NCI-H2081 (cell line): ENCODE results near the gene NOTCH2NLA.
"Not testable (repeated sequence)": the region's sequence is repeated elsewhere in the genome, so short reads cannot be mapped to it uniquely, and the experiment has no call there.

Source experiments
- DNase-seq, 2 experiments: peaks; one replicate each; lab custom pipeline; 2025; lab: John Stamatoyannopoulos, UW

The NOTCH2NLA gene

DNA sequence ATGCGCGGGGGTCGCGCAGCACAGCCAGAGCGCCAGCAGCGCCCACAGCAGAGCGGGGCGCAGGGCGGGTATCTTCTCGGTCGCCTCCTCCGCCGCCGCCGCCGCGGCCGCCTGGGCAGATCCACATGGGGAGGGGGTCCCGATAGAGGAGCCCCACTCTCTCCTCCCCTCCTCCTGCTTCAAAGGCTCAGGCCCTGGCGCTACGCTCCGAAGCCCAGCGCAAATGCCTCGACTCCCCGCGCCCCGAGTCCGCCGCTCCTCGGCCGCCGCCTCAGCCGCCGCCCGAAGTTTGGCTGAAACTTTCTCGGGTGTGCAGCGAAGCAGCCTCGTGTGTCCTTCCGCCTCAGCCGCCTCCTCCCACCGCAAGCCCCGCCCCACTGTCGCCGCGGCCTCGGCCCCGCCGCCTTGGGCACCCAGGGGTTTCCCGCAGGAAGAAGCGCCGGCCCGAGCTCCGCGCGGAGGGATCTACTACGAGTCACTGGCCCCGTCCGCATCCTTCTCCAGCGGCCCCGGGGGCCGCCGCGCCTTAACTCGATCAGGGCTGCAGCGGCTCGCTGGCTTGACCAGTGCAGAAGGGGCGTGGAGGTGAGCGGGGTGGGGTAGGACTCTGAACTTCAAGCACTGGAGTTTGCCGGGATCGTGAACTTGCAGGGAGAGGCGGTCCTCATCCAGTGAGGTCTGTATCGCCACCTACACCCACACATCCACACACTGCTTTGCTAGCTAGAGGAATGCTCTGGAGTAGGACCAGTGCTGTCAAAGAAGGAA, at the start of gene NOTCH2NLA:
TSS of gene NOTCH2NLA (minus strand) at position 312 of the 768 bp plus-strand sequence. CDS start 39,684 bp downstream, outside the sequence.
- not testable (repeated sequence) for DNase-seq

DNA sequence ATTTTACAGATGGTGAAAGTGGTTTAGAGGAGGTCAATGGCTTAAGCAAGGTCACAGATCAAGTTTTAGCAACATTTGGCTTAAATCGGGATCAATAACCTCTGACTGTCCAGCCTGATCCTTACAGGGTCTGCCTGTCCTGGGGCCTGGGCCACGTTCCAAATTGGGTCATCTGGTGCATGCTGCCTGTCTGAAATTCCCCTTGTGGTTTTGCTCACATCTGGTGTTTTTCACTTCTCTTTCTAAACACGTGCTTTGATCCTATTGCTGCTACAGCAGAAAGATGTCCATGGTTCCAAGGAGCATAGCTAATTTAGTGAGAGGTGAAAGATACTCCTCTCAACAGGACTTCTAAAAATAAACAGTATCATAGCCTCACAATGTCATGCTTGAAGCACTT, 49.5 kb upstream of the NOTCH2NLA start:
- not testable (repeated sequence) for DNase-seq

DNA sequence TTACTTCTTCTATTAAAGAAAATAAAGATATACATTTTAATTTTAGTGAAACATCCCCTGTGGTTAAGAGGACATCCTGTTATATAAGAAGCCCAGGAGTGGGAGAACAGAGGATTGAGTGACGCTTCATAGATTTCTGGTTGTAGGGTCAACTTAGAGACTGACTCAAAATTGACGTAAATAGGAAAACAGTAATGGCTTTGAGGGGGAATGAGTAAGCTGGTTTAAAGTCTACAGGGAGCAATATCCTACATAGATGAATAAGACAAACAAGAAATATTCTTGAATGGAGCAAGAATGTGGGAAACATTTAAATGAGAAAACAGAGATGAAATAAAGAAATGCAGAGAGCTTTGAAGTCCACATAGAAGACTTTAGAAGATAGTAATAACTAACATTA, 48.3 kb upstream of the NOTCH2NLA start:
- DNase-seq = not testable (repeated sequence)

DNA sequence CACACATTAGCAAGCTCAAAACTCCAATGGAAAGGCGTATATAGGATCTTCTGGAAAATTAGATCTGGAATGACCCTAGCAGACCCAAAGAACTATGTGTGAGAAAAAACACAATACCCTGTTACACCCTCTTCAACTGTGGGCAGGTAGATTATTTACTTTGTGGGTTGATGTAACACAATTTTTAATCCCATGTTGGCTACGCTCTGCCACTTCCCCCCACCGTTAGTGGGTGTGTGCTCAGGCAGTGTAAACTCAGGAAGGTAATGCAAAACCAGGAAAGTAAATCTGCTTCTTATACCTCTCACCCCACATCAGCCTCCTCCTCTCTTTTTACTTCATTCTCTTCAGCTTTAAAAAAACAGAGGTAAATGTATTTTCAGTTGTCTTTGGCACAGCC, 45.3 kb upstream of the NOTCH2NLA start:
- not testable (repeated sequence) for DNase-seq

DNA sequence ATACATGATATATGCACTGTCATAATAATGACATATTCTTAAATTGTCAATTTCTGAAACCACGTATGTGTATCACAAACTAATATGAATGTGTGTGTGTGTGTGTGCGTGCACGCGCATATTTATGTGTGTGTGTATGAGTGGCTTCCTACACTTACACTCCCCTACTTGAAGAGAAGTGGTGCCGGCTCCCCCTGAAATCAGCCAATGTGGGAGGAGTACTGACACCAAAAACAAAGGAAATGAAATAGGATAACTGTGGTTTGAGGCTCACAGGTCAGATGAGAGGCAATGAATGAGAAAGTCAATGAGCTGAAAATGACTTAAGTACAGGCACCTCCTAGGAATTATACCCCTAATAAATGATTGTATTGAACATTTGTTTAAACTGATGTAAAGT, 44.4 kb upstream of the NOTCH2NLA start:
- not testable (repeated sequence) for DNase-seq

DNA sequence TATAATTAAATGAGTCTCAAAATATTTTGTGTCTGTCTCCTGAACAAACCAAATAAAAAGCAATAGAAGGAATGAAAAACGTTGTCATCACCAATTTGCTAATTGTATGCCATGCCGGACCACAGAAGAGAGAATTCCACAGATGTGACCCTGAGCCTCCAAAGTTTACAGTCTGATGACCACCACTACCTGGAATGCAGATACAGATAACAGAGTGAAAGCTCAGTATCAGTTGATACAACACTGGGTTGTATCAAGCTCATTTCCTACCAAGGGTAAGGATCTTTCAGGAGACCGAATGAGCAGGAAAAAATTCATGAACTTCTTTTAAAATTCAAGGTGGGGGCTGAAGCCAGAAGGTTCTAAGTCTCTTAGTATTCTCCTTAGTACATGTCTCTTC, 43.9 kb upstream of the NOTCH2NLA start:
- not testable (repeated sequence) for DNase-seq

DNA sequence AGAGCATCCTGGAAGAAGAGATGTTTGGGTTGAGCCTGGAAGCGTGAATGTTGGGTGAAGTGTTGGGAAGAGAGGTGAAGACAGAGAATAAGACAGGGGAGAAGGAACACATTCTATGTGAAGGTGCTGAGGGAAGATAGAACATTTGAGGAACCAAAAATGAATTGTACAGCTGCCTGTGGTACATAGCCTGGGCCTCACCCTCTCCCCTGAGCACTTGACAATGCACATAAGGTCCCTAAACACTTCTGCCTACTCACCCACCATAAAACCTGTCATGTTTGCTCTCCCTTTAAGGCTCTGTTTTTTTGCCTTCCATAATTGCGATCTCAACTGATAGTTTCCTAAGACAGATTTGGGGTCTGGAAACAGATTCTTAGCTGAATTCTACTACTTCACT, 43.2 kb upstream of the NOTCH2NLA start:
- DNase-seq = not testable (repeated sequence)

DNA sequence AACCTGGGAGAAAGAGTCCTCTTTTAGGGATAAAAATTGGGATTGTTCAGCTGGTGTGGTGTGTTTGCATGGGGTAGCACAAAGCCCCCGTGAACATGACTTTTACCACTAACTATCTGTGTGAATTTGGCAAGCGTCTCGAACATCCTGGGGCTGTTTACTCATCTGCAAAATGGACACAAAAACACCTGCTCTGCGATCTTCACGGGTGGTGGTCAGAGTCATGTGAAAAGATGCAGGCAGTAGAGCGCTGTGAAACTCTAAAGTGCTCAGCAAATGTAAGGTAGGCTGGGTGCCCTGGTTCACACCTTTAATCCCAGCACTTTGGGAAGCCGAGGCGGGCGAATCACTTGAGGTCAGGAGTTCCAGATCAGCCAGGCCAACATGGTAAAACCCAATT, 41.3 kb upstream of the NOTCH2NLA start:
- not testable (repeated sequence) for DNase-seq

DNA sequence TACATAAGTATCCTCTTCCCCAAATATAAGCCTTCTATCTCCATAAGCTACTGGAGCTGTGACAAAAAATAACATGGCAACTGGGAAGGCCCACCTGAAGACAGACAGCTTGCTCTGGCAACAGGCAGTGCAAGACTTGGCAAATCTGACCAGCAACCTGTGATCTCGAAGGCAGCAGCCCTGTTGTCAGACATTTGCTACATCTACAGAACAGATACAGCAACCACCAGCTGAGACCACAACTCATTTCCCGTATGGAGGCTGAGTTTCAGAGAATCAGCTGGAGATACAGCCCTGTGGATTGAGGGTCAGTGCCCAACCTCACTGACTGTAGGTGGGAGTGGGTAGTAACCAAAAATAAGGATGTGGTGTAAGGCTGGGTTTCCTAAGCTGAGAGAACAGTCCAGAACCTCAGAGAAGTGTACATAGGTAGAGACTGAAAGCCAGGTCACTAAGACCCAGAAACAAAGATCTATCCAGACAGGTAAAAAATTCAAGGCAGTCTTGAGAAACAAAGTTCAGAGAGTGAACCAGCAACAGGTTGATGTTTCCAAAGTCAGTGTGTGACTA, 37.4 kb upstream of the NOTCH2NLA start:
- DNase-seq = not testable (repeated sequence)

DNA sequence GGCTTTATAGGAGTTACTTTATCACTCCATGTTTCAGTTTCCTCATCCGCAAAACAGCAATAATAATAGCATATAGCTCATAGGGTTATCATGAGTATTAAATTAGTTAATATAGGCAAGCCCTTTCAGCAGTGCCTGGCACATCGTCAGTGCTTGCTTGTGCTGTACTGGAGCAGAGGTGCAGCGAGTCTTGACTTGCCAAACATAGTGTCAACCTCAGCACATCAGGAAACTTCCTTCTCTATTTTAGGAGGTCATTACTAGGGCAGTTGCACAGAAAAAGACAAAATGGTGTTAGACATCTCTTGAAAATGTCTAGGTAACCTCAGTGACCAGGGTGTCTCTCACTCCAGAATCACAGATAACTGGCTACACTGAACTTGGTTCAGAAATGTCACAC, 35.9 kb upstream of the NOTCH2NLA start:
- DNase-seq = not testable (repeated sequence)

DNA sequence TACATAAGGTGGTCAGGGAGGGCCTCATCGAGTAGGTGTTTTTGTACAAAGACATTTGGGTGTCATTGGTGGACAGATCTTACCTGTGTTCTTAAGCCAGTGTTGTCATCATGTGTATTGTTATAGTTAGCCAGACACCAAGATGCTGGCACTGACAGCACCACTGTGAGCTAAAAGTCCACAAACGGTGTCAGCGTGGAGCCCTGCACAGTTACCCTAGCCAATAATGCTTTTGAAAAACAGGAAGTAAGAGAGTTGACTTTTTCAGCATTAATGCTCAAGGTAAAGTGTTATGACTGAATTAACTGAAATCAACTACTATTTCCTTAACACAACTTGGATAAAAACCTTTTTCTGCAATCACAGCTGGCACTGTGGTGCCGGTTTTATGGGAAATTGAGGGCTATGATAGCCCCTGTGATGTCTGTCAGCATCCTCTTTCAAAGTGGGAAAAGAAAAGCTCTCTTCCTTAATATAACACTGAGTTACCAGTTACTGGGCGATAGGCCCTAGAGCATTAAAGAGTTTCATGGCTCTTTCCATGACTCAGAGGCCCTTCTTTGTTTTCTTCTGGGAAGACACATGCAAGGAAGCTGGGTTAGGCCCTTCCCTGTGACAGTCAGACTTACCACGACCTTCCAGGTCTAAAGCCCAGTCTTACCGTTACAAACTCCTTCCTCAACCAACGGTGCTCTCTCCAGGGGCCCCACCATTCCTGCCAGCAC, 31.3 kb upstream of the NOTCH2NLA start:
- DNase-seq = not testable (repeated sequence)

DNA sequence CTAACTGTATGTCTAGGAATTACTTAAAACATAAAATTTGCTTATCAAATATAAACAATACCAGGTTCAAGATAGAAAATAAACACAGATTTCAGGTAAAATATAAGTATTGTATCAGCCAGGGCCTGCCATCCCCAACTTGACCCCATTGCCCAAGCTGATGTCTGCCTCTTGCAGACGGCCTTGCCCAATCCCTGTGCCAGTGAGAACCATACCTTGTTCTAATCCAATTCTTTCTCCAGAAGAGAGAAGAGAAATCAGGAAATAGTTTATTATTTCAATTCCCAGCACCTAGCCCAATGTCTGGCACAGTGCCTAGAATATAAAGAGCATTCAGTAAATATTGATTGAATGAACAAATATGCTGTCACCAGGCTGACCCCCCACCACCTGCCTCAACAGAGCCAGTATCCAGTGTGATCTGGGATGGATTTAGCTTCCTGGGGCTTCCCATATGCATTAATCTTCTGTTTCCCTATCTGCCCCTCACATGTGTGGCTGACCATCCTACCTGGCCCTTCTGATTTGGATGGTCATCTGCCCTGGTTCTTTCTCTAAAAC, 29.3 kb upstream of the NOTCH2NLA start:
- not testable (repeated sequence) for DNase-seq

DNA sequence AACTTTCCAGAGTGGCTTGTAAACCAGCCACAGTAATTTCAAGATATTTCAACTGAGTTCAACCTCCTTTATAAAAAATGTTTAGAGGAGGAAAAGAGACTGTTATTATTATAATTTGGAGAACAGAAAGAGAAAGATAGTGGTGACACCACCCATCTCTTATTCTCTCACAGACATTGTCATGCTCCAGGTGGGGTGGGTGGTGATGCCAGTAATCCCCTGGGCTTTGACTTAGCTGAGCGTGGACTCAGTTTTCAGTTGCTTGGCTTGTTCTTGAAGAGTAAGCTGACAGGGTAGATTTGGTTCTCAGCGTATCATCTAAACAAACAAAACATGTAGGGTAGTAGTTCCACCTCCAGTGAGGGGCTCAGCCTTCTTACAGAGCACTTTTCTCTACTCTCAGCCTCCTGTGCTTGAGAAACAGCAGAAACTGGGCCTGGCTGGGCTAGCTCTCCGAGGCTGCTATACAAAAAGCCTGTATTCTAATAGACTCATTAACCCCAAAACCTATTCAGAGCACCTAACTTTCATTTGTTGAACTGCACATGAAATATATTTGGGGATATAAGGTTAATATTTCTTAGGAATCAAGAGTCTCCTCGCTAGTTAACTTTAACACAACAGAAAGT, 25.9 kb upstream of the NOTCH2NLA start:
- DNase-seq = not testable (repeated sequence)

DNA sequence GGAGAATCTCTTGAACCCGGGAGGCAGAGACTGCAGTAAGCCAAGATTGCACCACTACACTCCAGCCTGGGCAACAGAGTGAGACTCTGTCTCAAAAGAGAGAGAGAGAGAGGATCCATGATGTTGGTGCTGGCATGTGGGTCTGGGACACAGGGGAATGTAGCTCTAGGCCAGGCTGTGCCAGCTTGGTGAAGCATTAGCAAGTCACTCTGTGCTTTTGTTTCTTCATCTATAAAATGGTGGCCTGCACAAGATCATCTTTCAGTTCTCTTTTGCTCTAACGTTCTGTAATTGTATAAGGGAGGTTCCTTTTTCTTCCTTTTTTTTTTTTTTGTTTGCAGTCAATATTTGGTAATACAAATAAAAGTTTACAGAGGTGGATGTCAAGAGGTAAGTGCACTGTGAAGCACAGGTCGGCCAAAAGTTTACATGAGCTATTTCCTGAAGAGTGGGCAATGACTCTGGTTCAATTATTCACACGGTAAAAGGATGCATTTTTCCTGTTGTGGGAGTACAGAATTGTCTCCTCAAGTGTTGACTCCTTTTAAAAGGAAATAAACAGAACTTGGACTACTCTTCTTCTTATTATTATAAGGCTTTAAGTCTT, 24.5 kb upstream of the NOTCH2NLA start:
- not testable (repeated sequence) for DNase-seq

DNA sequence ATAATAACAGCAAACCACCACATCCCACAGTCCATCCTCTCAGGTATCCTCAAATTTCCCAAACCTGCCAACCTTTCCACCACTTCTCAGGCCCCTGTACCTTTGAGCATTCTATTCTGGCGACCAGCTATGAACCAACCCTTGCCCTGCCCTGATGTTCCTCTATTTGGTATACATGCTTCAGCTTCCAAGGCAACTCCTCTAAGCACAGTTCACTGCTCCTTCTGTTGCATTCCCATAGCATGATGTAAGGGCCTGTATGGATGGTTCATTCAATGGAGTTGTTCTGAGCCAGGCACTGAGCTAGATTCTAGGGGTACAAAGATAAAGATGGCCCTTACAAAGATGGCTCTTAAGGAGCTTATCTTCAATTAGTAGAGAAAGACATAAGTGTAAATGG, 22.7 kb upstream of the NOTCH2NLA start:
- not testable (repeated sequence) for DNase-seq

DNA sequence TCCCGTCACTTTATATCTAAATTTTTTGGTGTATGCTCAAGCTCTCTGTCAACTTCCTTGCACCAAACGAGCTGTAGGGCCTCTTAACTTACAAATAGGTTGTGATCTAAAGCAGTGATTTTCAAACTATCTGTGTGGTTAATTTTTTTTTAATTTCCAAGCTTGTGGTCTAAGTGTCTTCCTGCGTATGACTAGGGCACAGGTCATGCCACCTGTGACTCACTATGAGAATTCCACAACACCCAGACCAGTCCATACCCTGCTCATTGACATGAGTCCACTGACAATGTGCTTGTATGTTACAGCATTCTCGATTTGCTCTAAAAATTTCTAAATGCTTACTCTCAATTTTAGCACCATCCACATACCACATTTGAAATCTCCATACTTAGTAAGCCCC, 19.8 kb upstream of the NOTCH2NLA start:
- DNase-seq = not testable (repeated sequence)

DNA sequence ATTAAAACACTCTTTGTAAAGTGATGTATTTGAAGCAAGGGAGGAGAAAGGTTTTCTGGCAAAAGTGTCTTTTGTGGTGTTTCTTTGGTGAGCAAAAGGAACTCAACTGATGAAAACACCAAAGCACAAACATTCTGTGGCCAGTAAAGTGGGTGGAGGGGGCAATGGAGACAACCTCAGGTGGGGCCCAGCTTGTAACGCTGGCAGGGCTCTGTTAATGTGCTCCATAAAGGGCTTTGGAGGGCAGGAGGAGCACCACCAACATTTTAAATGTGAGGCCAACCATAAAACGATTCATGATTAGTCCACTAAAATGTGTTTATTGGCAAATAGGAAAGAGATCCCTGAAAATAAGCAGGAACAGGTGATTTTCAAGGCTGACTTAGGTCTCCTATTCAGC, 7.8 kb upstream of the NOTCH2NLA start:
- DNase-seq = not testable (repeated sequence)

DNA sequence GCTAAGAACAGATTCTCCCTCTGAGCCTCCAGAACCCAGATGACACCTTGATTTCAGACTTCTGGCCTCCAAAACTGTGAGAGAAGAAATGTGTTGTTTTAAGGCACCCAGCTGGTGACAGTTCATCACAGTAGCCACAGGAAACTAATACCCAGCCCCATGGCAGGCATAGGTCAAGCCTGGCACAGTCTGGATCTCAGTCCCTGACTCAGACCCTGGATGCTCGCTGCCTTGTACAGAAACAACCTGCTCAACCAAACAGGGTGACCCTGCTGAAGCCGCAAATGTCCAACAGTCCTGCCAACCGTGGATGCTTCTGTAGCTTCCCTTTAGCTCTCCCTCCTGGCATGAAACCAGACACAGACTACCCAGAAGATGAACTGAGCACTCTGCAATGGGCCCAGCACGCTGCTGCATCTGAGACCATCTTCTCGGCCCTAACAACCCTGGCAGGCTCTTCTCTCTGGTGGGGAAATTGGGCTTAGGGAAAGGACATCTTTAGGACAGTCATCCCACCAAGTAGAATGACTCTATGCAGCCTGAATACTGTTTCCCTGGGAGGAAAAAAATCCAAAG, 7.3 kb upstream of the NOTCH2NLA start:
- DNase-seq = not testable (repeated sequence)

DNA sequence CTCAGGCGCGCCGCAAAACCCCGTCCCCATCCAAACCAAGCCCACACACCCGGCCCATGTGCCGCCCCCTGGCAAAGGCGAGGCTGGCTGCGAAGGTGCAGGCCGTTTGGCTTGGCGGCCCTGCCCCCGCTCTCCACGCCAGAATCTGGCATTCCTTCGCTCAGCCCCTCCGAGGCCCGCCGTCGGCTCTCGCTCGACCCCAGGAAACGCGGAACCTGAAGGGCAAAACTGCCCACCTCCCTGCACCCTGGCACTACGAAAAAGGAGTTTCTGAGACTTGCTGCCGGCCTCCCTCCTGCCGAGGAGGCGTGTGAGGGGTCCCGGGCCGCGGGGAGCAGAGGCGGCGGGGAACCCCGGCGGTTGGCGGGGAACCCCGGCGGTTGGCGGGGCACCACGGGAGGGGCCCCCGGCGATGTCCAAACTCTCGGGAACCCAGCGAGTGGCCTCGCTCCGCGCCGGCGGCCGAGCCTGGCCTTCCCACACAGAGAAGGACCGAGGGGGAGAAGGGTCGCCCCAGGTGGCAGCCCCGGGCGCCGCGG, 608 bp downstream of the NOTCH2NLA start:
- DNase-seq = not testable (repeated sequence)

DNA sequence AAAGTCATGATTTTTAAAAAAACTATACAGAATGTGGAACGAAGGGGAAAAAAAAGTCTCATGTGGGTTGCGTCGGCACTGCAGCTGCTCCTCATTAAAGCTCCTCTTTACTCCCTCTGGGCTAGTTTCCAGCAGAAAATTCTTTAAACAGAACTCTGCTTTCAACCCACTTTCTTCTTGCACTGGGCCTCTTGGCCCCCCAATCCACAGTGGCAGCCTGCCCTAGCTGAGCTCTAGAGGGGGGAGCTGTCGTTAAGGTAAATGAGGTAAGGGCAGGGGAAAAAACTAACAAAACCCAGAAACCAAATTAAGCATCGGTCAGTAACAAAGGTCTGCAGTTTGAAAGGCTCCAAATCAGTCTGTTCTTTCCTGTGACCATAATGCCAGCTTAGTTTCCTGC, 54.3 kb downstream of the NOTCH2NLA start:
- DNase-seq = not testable (repeated sequence)

DNA sequence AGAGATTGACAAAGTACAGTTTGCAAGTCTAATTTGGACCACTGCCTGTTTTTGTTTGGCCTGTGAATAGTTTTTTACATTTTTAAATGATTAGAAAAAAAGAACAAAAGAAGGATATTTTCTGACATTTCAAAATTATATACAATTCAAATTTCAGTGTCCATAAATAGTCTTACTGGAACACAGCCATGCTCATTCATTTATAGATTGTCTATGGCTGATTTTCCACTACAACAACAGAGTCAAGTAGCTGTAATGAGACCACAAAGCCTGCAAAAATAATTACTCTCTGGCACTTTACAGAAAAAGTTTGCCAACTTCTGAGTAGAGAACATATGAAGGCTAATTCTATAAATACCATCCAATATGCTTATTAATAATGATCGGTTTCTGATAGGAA, 61.1 kb downstream of the NOTCH2NLA start:
- DNase-seq = not testable (repeated sequence)
